Measurements from ENCODE around the gene SFXN3.

GRCh38 chr10:101085846-101086245 lies 54.8 kb downstream of the SFXN3 start:
- TF ChIP-seq POLR2A (IDR thresholded peaks at IDR 0.05; ENCODE audit: extremely low read depth, insufficient read length) (no peak), MYC (IDR thresholded peaks at IDR 0.05; ENCODE audit: low read depth, low read length) (no peak), CTCF (IDR thresholded peaks at IDR 0.05; ENCODE audit: low read depth, low read length) (no peak), MAX (IDR thresholded peaks at IDR 0.05; ENCODE audit: low read depth, low read length) (0 out of 2 replicates have a peak, but pooled peaks have one; percentile 31)
